ENCODE data around the gene EDAR. TPM values are rescaled to one million over a fixed set of nuclear protein-coding genes. Genes with fewer than 3 reads are reported as not detected.
A peak's percentile ranks its signal among the peaks of the same experiment; 100 is the strongest.

The EDAR gene
- 1.0 and 2.0 TPM in 2 replicates for total RNA-seq

DNA sequence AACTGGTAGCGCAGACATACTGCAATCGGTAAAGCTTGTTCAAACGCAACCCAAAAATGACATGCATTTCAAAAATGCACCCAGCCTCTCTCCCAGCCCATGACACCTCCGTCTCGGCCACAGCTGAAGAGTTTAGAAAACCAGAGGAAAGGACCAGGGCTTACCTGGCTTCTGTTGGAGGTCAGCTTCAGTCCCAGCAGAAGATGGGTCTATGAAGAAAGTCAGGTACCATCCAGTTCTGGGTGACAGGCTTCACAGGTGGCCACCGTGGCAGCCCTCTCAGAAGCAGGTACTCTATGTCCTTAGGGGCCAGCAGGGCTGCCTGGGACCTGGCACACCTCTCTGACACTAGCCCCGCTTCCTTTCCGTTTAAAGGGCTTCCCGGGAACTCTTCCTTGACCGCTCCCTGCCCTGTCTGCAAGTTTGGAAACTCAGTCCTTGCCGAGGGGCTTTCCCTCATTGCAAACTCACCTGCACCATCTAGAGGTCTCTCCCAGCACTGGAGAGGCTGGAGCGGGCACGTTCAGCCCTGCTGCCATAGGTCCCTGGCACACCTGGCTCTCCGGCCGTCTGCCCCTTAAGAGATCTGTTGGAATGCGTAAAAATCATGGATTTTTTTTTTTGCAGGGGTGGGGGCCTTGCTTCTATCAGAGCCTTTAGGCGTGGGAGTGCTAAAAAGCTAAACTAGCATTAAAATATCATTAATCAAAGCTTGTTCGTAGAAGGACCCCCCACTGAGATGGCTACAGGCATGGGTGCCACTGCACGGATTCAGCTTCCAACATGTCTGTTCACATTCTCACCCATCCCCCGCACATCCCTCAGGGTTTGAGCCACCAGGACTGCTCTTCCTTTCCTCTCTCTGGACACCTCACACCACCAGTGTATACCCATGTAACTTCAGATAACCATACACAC, at the start of gene EDAR:
TSS of gene EDAR (minus strand) at position 425 of the 918 bp plus-strand sequence. CDS start 58,206 bp downstream, outside the sequence.
- Histone ChIP-seq H3K4me3 (ENCODE audit: low read depth, low read length) (peak within 1 kb of the TSS; percentile 0), H3K27me3 (ENCODE audit: control insufficient read depth, insufficient read depth, low read length) (peaks cover 2% of the 10 kb centered on the region), H3K36me3 (ENCODE audit: control insufficient read depth, insufficient read depth, low read length) (no peaks in the 10 kb centered on the region)
- TF ChIP-seq, protein P1, sequence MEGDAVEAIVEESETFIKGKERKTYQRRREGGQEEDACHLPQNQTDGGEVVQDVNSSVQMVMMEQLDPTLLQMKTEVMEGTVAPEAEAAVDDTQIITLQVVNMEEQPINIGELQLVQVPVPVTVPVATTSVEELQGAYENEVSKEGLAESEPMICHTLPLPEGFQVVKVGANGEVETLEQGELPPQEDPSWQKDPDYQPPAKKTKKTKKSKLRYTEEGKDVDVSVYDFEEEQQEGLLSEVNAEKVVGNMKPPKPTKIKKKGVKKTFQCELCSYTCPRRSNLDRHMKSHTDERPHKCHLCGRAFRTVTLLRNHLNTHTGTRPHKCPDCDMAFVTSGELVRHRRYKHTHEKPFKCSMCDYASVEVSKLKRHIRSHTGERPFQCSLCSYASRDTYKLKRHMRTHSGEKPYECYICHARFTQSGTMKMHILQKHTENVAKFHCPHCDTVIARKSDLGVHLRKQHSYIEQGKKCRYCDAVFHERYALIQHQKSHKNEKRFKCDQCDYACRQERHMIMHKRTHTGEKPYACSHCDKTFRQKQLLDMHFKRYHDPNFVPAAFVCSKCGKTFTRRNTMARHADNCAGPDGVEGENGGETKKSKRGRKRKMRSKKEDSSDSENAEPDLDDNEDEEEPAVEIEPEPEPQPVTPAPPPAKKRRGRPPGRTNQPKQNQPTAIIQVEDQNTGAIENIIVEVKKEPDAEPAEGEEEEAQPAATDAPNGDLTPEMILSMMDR (IDR thresholded peaks at IDR 0.05; ENCODE audit: insufficient read depth, low read length, poor library complexity, severe bottlenecking), result peak; percentile 84
- DNase-seq (ENCODE audit: low read depth), result no peak

DNA sequence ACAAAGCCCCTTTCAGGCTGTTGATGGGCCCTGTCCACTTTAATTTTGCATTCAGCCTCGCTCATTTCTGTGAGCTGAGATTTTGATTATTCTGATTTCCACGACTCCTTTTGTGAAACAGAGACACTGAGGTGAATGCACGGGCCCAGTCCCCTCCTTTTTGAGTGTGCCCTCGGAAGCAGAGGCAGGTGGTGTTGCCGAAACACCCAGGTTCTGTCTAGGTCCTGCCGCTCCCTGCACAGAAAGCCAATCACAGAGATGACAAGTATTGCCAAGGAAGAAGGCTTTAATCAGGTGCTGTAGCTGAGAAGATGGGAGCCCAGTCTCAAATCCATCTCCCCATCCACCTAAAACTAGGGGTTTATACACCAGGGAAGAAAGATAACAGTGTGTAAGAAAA, 44.2 kb upstream of the EDAR start:
- no peak for DNase-seq (ENCODE audit: low read depth)
- Histone ChIP-seq H3K27me3 (ENCODE audit: control insufficient read depth, insufficient read depth, low read length) (no peaks in the 10 kb centered on the region), H3K36me3 (ENCODE audit: control insufficient read depth, insufficient read depth, low read length) (no peaks in the 10 kb centered on the region)

DNA sequence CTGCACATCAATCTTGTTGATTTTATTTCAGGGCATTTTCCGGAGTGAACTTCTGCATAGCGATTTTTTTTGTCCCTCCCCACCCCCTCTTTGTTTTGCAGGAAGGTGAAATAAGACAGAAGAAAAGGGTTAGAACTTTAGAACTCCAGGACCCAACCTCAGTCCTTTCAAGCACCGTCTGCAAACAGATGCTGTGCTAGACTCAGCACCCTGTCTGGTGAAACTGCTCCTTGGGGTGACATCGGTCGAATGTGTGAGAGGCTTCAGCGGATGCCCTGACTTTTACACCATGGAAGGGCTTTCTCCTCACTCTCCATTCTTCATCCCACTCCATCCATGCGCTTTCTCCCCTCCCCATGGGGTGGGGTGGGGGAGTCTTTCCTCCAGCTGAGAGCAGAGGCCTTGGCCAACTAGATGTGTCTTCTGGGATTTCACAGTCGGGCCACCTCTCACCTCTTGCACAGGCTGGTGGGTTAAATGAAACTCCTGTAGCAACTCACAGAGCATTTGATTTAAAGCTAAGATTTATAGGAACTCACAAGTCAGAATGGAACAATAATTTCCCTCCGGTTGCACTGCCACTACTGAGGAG, 43.3 kb upstream of the EDAR start:
- no peak for DNase-seq (ENCODE audit: low read depth)
- TF ChIP-seq, protein P1 (IDR thresholded peaks at IDR 0.05; ENCODE audit: insufficient read depth, low read length, poor library complexity, severe bottlenecking), result no peak
- H3K36me3 ChIP-seq (ENCODE audit: control insufficient read depth, insufficient read depth, low read length), result no peaks in the 10 kb centered on the region
- no peaks in the 10 kb centered on the region for H3K27me3 ChIP-seq (ENCODE audit: control insufficient read depth, insufficient read depth, low read length)
- no peak overlapping the region for H3K4me3 ChIP-seq (ENCODE audit: low read depth, low read length)

More for the DNA sequence above, 44.2 kb upstream of the EDAR start:
- H3K4me3 ChIP-seq (ENCODE audit: low read depth, low read length), result no peak overlapping the region
- TF ChIP-seq, protein P1 (IDR thresholded peaks at IDR 0.05; ENCODE audit: insufficient read depth, low read length, poor library complexity, severe bottlenecking), result no peak

DNA sequence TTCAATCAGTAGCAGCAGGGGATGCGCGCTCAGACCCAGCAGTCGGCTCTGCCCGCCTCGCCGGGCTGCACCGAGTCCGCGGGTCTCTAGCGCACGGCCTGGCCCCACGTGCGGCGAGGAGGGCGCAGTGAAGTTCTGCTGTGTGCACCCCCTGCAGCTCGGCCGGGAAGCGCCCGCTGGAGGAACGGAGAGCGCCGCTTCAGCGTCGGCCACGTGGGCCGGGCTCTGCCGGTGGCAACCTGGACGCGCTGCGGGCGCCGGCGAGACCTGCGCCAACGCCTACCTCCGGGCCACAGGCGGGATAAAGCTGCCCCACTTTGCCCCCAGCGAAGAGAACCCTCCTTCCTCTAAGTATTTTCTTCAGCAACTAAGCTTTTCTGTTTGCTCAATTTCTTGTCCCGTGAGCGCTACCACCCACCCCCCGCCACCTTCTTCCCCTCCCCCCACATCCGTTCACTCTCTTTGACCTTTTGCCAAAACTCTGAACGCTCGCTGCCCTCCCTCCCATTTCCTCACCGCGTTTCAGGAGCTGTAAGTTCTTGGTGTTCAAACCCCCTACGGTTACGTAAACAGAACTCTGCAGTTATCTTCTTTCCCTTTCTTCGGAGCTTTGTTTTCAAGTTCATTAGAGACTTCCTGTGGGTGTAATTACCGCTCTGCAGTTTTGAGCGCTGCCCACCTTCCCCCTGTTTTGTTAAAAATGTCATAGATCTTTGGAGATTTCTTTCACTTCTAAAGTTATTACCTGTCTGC, 42.6 kb upstream of the EDAR start:
- TF ChIP-seq, protein P1 (IDR thresholded peaks at IDR 0.05; ENCODE audit: insufficient read depth, low read length, poor library complexity, severe bottlenecking), result no peak
- H3K4me3 ChIP-seq (ENCODE audit: low read depth, low read length), result peak overlapping the region; percentile 39
- no peaks in the 10 kb centered on the region for H3K36me3 ChIP-seq (ENCODE audit: control insufficient read depth, insufficient read depth, low read length)
- DNase-seq (ENCODE audit: low read depth), result no peak
- H3K27me3 ChIP-seq (ENCODE audit: control insufficient read depth, insufficient read depth, low read length), result no peaks in the 10 kb centered on the region

DNA sequence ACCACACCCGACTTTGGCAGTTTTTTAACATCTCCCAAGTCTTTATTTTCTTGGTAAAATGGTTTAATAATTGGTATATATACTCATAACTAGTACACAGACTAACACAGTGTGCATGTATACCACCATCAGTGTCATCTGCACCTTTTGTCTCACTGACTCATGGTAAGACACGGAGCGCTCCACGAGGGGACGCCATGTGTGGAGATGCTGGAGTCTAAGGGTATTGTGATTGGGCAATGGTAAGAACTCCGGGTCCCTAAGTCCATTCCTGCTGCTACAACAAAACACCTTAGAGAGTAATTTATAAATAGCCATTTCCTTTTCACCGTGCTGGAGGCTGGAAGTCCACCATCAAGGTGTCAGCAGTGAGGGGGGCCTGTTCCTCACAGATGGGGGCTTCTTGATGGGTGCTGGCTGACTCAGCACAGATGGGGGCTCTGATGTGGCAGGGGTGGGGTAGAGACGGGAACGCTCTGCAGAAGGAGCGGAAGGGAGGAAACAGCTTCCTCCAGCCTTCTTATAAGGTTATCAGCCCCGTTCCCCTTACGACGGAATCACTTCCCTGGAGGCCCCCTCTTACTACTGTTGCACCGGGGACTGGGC, 42.0 kb upstream of the EDAR start:
- TF ChIP-seq, protein P1 (IDR thresholded peaks at IDR 0.05; ENCODE audit: insufficient read depth, low read length, poor library complexity, severe bottlenecking), result no peak
- Histone ChIP-seq H3K4me3 (ENCODE audit: low read depth, low read length) (peak overlapping the region; percentile 39), H3K36me3 (ENCODE audit: control insufficient read depth, insufficient read depth, low read length) (no peaks in the 10 kb centered on the region), H3K27me3 (ENCODE audit: control insufficient read depth, insufficient read depth, low read length) (no peaks in the 10 kb centered on the region)
- DNase-seq (ENCODE audit: low read depth), result no peak
